GM19324 (cell line): Measurements from ENCODE around the gene ARSG.

ENCODE experiments used
- ATAC-seq: cut with Tn5 transposase; IDR thresholded peaks from one replicate; pipeline ENCODE4 v1.9.1; 2021; ENCODE audit warnings: mild to moderate bottlenecking, moderate library complexity; ENCODE audit not compliant: unreplicated experiment, low FRiP score

ARSG gene

DNA sequence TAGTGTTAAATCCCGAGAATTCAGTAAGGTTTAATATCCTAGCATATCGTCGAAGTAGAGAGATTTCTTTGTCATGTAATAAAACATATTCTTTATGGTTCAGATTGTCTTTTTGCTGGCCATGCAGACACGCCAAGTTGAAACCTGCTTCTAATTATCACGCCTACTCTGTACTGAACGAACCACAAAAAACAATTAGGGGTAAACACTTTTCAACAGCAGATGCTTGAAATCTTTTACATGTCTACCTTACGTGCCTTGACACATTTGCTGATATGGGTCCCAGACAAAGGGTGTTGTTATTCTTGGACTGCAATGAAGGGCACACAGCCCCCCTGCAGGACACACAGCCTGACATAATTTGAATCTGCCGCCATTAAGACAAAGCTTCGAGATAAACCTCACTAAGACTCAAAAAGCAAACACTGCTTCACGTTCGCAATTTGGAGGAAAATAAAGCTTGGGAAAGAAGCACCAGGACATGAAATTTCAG is 152.7 kb downstream of the ARSG start:
- no peak for ATAC-seq

GRCh38 chr17:68445671-68446070 is 154.4 kb downstream of the ARSG start:
- ATAC-seq = no peak

DNA sequence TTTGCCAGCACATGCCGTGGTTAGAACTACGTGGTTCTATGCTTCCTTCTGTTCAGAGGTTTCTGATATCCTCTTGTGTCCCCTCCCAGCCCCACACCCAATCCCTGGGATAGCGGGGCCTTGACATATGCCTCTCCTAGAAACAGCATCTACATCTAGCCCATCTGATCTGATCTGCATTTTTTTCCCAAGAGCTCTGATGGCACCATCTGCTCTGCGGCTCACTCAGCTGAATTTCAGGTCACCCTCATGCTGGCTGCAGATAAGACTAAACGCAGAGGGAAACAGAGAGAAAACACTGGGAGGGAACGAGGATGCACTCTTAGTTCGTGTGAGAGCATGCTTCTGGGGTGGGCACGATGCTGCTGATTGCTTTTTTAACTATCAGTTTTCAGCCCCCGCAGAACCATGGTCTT is 155.3 kb downstream of the ARSG start:
- no peak for ATAC-seq

DNA sequence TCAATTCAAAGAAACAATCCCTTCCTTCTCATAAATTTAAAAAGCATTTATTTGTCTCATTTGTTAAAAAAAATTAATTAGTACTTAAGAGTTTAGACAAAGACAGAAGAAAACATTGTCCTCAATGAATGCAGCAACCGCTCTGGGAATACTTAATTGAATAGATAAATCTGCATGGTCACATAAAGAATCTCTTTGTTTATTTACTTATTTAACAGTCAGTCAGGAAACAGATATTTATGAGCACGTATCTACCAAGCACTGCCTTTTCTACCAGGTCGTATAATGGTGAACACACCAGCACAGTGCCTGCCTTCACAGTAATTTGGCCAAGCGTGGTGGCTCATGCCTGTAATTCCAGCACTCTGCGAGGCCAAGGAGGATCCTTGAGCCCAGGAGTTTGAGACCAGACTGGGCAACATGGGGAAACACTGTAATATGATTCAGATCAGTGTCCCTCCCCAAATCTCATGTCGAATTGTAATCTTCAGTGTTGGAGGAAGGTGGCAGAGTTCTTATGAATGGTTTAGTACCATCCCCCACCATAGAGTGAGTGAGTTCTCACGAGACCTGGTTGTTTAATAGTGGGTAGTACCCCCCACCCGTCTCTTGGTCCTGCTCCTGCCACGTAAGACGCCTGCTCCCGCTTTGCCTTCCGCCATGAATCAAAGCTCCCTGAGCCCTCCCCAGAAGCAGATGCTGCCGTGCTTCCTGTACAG is 157.9 kb downstream of the ARSG start:
- ATAC-seq = no peak

GRCh38 chr17:68450391-68450790 is 159.1 kb downstream of the ARSG start:
- no peak for ATAC-seq

GRCh38 chr17:68450801-68451200 is 159.5 kb downstream of the ARSG start:
- ATAC-seq = no peak

- no peak for ATAC-seq
Measured at GRCh38 chr17:68451670-68452354, 160.5 kb downstream of the ARSG start.

DNA sequence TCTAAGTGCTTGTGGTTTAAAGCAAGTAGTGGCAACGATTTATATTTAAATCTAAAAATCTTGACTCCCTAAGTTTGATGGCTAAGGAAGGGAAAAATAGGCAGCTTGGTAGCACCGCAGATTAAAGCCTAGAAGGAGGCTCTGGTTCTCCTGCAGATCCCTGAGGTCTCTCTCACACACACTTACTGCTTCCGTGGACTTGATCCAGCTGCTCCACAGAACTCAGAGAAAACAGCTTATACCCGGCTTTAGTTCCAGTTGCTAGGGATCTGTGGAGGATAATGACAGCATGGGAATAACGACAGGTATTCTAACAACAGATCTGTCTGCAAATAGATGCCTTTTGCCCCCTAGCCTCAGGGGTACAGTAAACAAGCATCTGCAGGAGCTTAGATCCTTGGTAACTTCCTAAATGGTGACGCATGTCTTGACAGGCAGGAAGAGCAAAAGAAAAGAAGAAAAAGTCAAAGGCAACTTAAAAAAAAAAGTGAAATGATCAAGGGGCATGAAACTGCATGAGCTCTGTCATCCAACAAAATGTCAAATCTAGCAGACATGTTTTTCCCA is 161.5 kb downstream of the ARSG start:
- ATAC-seq = no peak

DNA sequence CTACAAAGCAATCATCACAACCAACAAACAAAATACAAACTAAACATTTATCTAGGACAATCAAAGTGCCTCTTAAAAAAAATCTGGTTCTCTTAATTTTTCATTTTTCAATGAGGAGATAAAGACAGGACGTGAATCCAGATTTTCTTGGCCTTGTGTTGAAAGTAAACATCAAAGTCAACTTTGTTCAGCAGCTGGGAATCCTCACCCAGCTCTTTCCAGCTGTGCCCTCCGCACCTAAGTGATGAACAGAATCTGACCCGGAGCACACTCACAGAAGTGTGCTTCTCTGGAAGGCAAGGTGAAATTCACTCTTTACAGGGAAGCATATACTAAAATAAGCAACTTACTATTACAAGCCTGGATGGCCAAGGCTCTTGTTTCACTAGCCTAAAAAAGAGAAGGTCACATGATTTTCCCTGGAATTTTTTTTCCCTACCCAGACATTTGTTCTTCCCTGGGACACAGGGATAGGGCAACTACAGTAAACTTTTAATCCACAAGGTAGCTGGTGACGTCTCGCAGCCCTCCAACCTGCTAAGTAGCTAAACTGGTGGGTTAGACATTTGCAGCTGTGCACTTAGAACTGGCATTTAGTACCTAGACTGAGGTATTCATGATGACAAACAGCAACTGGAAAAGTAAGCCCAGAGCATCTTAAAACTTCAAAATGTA is 162.8 kb downstream of the ARSG start:
- no peak for ATAC-seq

- no peak for ATAC-seq
Measured at GRCh38 chr17:68455901-68456338, 164.6 kb downstream of the ARSG start.

GRCh38 chr17:68456339-68457167 is 165.3 kb downstream of the ARSG start:
- no peak for ATAC-seq

- peak; percentile 30 for ATAC-seq
Measured at GRCh38 chr17:68457168-68457538, 165.9 kb downstream of the ARSG start, which contains the start of gene WIPI1. Gene WIPI1 (minus strand): TSS chr17:68457496. CDS start chr17:68457421, 75 bp downstream.

- peak; percentile 87 for ATAC-seq
Measured at GRCh38 chr17:68457539-68458259, 166.4 kb downstream of the ARSG start.

DNA sequence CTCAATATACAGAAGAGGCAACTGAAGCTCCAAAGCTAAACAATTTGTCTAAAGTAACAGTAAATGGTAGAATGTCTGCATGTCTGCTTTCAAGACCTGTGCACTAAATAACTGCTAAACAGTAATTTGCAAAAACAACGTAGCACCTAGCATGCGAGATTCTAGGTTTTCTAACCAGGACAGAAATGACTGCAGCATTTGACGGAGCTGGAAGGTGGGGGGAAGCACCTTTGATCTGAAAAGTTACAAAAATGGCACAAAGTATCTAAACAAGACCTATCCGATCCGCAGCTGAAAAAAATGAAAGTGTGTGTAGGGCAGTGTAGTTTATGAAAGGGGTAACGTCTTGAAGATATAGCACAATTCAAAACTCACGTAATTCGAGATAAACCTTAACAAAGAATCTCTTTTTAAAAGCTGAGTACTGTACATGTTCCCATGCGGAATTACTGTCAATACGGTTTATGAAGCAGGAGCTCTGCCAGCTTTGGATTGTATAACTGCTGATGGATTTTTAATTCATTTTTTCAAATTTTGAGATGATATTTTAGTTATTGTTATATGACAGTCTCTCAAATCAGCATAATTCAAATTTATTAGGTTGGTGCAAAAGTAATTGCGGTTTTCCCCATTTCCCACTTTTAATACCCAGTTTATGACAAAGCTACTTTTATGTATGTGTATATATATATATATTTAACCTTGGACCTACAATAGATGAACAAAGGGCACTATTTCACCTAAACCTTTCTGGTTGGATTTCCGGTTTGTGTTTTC is 167.2 kb downstream of the ARSG start:
- no peak for ATAC-seq

- ATAC-seq = no peak
Measured at GRCh38 chr17:68459037-68459639, 167.8 kb downstream of the ARSG start.

- no peak for ATAC-seq
Measured at GRCh38 chr17:68460146-68460545, 168.9 kb downstream of the ARSG start.

DNA sequence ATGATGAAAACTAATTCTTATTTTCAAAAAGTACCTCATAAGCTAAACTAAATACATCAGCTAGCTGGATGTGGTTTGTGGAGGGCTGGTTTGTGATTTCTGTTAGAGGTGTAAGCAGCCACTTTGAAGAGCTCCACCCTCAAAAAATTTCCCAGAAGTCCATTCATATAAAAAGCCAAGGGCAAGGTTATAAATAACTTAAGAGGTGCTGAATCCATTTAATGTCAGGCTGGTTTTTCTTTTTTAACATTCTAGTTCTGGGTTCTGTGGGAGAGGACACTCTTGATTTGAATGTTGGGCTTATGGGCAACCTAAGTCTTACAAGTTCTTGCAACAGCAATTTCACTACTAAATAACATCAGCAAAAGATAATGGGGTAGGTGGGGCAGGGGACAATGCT is 169.4 kb downstream of the ARSG start:
- no peak for ATAC-seq

DNA sequence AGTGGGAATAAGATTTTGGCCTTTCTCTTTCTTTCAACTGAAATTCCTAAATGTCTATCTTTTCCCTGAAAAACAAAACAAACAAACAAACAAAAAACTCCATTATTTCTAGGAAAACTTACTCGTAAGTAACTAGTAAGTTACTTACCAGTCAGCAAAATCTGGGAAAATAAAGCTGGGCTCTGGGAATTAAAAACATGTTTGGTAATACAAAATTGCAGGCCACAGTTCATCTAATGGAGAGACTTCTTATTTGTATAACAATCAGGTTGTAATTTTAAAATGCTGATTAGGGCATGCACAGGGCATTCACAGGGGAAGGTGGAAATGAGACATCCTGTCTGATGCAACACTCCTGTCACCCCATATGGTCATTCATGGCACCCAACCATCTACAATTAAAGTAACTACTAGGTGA is 169.8 kb downstream of the ARSG start:
- ATAC-seq = no peak
